Muscle layer of duodenum (tissue), 2 donors: ENCODE measurements around the gene CD2BP2.

Source experiments
- H3K27ac ChIP-seq: one replicate; pipeline ENCODE4 v1.7.0; 2013; ENCODE audit warnings: mild to moderate bottlenecking, low read length
- H3K27me3 ChIP-seq: one replicate; pipeline ENCODE4 v1.7.0; 2013; ENCODE audit warnings: low read depth, mild to moderate bottlenecking, control low read depth, low read length
- H3K36me3 ChIP-seq, 2 donors: one replicate each; pipeline ENCODE4 v1.7.0; 2013; ENCODE audit warnings: low read length in 2 of 2, control low read depth in 1 of 2, mild to moderate bottlenecking in 1 of 2; ENCODE audit not compliant: insufficient read depth in 2 of 2, control insufficient read depth in 1 of 2
- H3K4me1 ChIP-seq, 2 donors: one replicate each; pipeline ENCODE4 v1.7.0; 2013; ENCODE audit warnings: low read length in 2 of 2, mild to moderate bottlenecking in 2 of 2, control low read depth in 1 of 2, moderate library complexity in 1 of 2; ENCODE audit not compliant: insufficient read depth in 2 of 2, control insufficient read depth in 1 of 2
- H3K4me3 ChIP-seq, 2 donors: one replicate each; pipeline ENCODE4 v1.7.0; 2013; ENCODE audit warnings: low read length in 2 of 2, low read depth in 1 of 2, mild to moderate bottlenecking in 1 of 2
- H3K9me3 ChIP-seq, 2 donors: one replicate each; pipeline ENCODE4 v1.7.0; 2013; ENCODE audit warnings: low read length in 2 of 2, control low read depth in 1 of 2, mild to moderate bottlenecking in 1 of 2; ENCODE audit not compliant: control insufficient read depth in 1 of 2
- donor health status: healthy.

Gene CD2BP2

DNA sequence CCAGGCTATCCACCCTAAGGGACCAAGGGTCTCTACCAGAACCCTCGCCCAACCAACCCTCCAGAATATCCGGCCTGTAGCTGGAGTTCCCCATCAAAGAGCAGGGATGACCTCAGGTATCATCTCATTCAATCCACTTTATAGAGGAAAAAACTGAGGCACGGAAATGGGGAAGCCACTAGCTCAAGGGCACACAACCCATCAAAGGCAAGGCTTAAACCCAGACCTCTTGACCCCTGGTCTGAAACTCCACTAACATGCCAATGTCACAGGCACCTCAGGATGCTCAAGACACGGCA lies 13.6 kb upstream of the CD2BP2 start:
- peaks cover 13 to 40% of the 10 kb centered on the region in 2 donors for H3K4me1 ChIP-seq
- peaks cover 8 to 14% of the 10 kb centered on the region in 2 donors for H3K36me3 ChIP-seq
- H3K9me3 ChIP-seq: no peaks in the 10 kb centered on the region
- peak overlapping the region; percentile 74 for H3K27ac ChIP-seq
- no peaks in the 10 kb centered on the region for H3K27me3 ChIP-seq
- H3K4me3 ChIP-seq: peak overlapping the region; percentile 62 to 94

- Histone ChIP-seq H3K27ac (peak overlapping the region; percentile 74), H3K27me3 (no peaks in the 10 kb centered on the region), H3K36me3 (peaks cover 11 to 18% of the 10 kb centered on the region in 2 donors), H3K4me1 (peaks cover 13 to 40% of the 10 kb centered on the region in 2 donors), H3K4me3 (peak overlapping the region; percentile 62 to 94), H3K9me3 (no peaks in the 10 kb centered on the region)
Observed at GRCh38 chr16:30368122-30368791, 13.1 kb upstream of the CD2BP2 start.

DNA sequence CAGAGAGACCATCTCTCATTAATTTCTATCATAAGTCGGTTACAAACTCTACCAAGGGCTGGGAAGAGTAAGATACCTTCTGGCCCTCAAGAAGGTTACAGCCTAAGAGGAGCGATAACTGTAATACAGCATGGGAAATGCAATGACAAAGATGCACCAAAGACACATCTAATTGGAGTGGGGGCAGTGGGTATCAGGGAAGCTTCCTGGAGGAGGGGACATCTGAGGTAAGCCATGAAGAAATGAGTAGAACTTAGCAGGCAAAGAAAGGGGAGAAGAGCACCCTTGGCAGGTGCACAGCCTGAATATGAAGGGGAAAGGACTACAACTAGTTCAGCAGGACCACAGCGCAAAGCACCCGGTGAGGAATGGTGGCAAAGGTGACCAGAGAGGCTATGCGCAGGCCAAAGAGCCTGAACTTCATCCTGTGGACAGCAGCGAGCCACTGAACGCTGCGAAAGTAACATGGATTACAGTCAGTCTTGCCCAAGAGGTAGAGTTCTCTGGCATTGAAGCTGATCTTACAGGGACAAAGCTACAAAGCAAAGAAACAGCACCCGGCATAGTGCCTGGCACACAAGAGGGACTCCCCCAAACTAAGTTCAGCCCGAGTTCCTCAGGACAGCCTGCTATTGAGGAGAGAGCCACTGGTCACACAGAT lies 12.4 kb upstream of the CD2BP2 start:
- Histone ChIP-seq H3K4me1 (peaks cover 13 to 40% of the 10 kb centered on the region in 2 donors), H3K27ac (peak overlapping the region; percentile 74), H3K27me3 (no peaks in the 10 kb centered on the region), H3K36me3 (peaks cover 16 to 23% of the 10 kb centered on the region in 2 donors), H3K4me3 (peak overlapping the region; percentile 62 to 94), H3K9me3 (no peaks in the 10 kb centered on the region)

GRCh38 chr16:30366511-30366910 lies 11.4 kb upstream of the CD2BP2 start:
- no peak overlapping the region for H3K4me3 ChIP-seq

GRCh38 chr16:30365200-30365599 lies 10.1 kb upstream of the CD2BP2 start:
- peaks cover 20 to 28% of the 10 kb centered on the region in 2 donors for H3K36me3 ChIP-seq
- H3K4me1 ChIP-seq: peaks cover 13 to 34% of the 10 kb centered on the region in 2 donors

More at GRCh38 chr16:30366511-30366910, 11.4 kb upstream of the CD2BP2 start:
- H3K36me3 ChIP-seq: peaks cover 20 to 23% of the 10 kb centered on the region in 2 donors
- no peak overlapping the region for H3K27ac ChIP-seq
- peaks cover 13 to 38% of the 10 kb centered on the region in 2 donors for H3K4me1 ChIP-seq
- no peaks in the 10 kb centered on the region for H3K9me3 ChIP-seq
- H3K27me3 ChIP-seq: no peaks in the 10 kb centered on the region

GRCh38 chr16:30361180-30361579 lies 6.1 kb upstream of the CD2BP2 start:
- Histone ChIP-seq H3K4me3 (no peak overlapping the region), H3K36me3 (peaks cover 31 to 63% of the 10 kb centered on the region in 2 donors), H3K27me3 (no peaks in the 10 kb centered on the region), H3K4me1 (peaks cover 0 to 23% of the 10 kb centered on the region in 2 donors), H3K9me3 (no peaks in the 10 kb centered on the region), H3K27ac (no peak overlapping the region)

More at GRCh38 chr16:30365200-30365599, 10.1 kb upstream of the CD2BP2 start:
- no peak overlapping the region for H3K4me3 ChIP-seq
- no peaks in the 10 kb centered on the region for H3K9me3 ChIP-seq
- H3K27ac ChIP-seq: no peak overlapping the region
- no peaks in the 10 kb centered on the region for H3K27me3 ChIP-seq

- H3K27me3 ChIP-seq: no peaks in the 10 kb centered on the region
- H3K36me3 ChIP-seq: peaks cover 23 to 57% of the 10 kb centered on the region in 2 donors
- H3K4me1 ChIP-seq: peaks cover 0 to 21% of the 10 kb centered on the region in 2 donors
- H3K9me3 ChIP-seq: no peaks in the 10 kb centered on the region
- no peak overlapping the region for H3K4me3 ChIP-seq
- H3K27ac ChIP-seq: no peak overlapping the region
Observed at GRCh38 chr16:30359871-30360170, 4.7 kb upstream of the CD2BP2 start.

DNA sequence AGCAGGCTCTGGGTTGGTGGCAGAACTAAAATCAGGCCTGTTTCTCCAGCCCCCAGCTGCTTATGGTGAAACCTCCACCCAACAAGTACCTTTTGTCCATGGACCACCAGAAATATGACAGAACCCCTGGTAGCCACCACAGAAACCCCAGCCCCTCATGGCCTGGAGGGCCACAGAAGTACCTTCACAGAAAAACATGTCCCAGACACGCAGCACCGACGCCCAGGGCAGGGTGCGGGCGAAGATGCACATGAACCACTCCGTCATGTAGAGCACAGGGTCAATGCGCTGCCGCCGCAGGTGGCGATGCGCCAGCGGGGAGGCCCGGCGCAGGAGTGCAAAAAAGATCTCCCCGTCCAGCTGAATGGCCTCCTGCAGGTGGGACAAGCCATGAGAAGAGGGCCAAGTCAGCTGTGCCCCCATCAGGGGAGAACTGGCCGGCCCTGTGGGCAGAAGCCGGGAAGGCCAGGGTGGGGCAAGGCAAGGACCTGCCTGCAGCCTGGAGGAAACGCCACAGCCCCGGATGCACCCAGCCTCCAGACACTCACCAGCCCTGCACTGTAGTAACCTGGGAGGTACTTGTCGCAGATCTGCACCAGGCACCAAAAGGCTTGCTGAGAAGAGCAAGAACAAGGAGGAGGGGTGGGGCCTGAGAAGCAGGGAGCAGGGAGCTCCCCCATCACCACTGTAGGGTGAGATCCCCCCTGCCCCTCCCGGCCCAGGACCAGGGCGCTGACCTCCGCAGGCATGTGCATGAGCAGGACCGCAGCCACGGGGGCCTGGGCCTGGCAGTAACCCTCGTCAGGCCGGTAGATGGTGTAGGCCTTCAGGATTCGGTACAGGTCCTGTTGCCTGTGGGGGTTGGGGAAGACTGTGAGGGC lies 4.1 kb upstream of the CD2BP2 start:
- no peak overlapping the region for H3K4me3 ChIP-seq
- peaks cover 23 to 51% of the 10 kb centered on the region in 2 donors for H3K36me3 ChIP-seq
- H3K27me3 ChIP-seq: no peaks in the 10 kb centered on the region
- no peak overlapping the region for H3K27ac ChIP-seq
- peaks cover under 1 to 25% of the 10 kb centered on the region in 2 donors for H3K4me1 ChIP-seq
- H3K9me3 ChIP-seq: no peaks in the 10 kb centered on the region

DNA sequence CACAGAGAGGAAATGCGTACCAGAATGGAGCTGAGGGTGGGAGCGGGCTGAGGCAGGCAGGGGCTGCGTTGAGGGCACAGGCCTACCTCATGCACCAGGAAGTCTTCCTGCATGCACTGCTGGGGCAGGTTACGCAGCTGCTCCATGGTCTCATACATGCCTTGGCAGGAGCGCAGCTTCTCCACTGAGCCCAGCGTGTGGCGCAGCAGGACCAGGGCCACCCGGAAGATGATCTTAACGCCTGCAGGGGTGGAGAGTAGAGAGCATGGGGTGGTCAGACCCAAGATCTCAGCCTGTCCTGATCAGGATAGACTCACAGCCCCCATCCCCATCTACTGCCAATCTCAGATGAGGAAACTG lies 3.4 kb upstream of the CD2BP2 start:
- H3K36me3 ChIP-seq: peaks cover 23 to 52% of the 10 kb centered on the region in 2 donors
- H3K27me3 ChIP-seq: no peaks in the 10 kb centered on the region
- H3K4me3 ChIP-seq: no peak overlapping the region
- peaks cover 6 to 32% of the 10 kb centered on the region in 2 donors for H3K4me1 ChIP-seq
- no peak overlapping the region for H3K27ac ChIP-seq
- no peaks in the 10 kb centered on the region for H3K9me3 ChIP-seq

DNA sequence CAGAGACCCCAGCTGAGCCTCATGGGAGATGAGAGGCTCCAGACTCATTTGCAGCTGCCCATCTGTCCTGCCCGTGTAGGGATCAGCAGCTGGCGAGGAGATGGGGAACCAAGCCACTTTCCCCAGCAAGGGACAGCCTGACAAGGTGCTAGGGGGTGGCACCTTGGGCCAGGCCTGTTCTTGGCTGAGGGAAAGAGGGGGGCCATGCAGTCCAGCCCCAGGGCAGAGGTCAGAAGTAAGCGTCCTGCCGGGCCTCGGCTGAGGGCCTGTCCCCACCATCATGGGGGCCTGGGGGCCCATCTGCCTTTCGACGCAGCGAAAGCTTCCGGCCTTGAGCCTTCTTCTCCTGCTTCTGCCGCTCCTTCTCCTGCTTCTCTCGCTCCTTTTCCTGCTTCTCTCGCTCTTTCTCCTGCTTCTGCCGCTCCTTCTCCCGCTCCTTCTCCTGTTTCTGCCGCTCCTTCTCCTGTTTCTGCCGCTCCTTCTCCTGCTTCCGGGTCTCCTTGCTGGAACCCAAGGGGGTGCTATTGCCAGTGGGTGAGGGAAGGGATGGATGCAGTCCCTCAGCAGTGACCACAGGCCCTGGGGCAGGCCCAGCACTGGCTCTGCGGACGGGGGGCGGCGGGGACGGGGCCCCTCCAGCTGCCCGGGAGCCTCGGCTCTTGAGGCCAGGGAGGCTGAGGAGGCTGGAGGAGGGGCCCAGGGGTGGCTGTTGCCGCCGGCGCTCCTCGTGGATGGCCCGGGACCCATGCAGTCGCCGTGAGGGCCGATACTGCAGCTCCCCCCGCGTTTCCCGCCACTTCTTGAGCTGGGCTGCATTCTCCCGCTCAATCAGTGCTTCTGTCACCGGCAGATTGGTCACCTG lies 2.8 kb upstream of the CD2BP2 start:
- no peaks in the 10 kb centered on the region for H3K9me3 ChIP-seq
- H3K27ac ChIP-seq: no peak overlapping the region
- peaks cover 6 to 38% of the 10 kb centered on the region in 2 donors for H3K4me1 ChIP-seq
- no peak overlapping the region for H3K4me3 ChIP-seq
- peaks cover 18 to 52% of the 10 kb centered on the region in 2 donors for H3K36me3 ChIP-seq
- H3K27me3 ChIP-seq: no peaks in the 10 kb centered on the region
